Trophoblast cell (in vitro differentiated cells and primary cell): ENCODE measurements around the gene PXDN.
"Not testable (repeated sequence)": the region's sequence is repeated elsewhere in the genome, so short reads cannot be mapped to it uniquely, and the experiment has no call there.

ENCODE experiments used
- DNase-seq, 2 donors: peaks; one replicate each; pipeline ENCODE4 v3.0.0-alpha.2; 2016
- H2AFZ ChIP-seq: 2 replicates; pipeline ENCODE4 v1.6.1; 2013; ENCODE audit warnings: low read length, moderate library complexity, mild to moderate bottlenecking; ENCODE audit not compliant: insufficient read depth, poor library complexity
- H2AK5ac ChIP-seq: 2 replicates; pipeline ENCODE4 v1.6.1; 2013; ENCODE audit warnings: mild to moderate bottlenecking, low read length
- H2BK120ac ChIP-seq: 2 replicates; pipeline ENCODE4 v1.6.1; 2013; ENCODE audit warnings: low read length, mild to moderate bottlenecking, moderate library complexity; ENCODE audit not compliant: insufficient read depth, poor library complexity
- H2BK12ac ChIP-seq: 2 replicates; pipeline ENCODE4 v1.6.1; 2013; ENCODE audit warnings: mild to moderate bottlenecking, low read length, moderate library complexity
- H2BK5ac ChIP-seq: 2 replicates; pipeline ENCODE4 v1.6.1; 2013; ENCODE audit warnings: low read length, low read depth, moderate library complexity, mild to moderate bottlenecking; ENCODE audit not compliant: poor library complexity
- H3K14ac ChIP-seq: 2 replicates; pipeline ENCODE4 v1.6.1; 2013; ENCODE audit warnings: mild to moderate bottlenecking, low read length
- H3K18ac ChIP-seq: 2 replicates; pipeline ENCODE4 v1.6.1; 2013; ENCODE audit warnings: mild to moderate bottlenecking, low read length
- H3K23ac ChIP-seq: 2 replicates; pipeline ENCODE4 v1.6.1; 2013; ENCODE audit warnings: low read length
- H3K27ac ChIP-seq: 2 replicates; pipeline ENCODE4 v1.5.1; 2013; ENCODE audit warnings: low read depth, mild to moderate bottlenecking, inconsistent platforms, low read length, moderate library complexity
- H3K27me3 ChIP-seq: 2 replicates; pipeline ENCODE4 v1.6.1; 2013; ENCODE audit warnings: inconsistent platforms, mild to moderate bottlenecking, low read length, moderate library complexity; ENCODE audit not compliant: insufficient read depth
- H3K36me3 ChIP-seq, 2 experiments: 1 replicate in 1 of 2; 2 replicates in 1 of 2; pipeline ENCODE4 v1.6.1; 2013; ENCODE audit warnings: low read length in 2 of 2, mild to moderate bottlenecking in 2 of 2, moderate library complexity in 1 of 2; ENCODE audit not compliant: insufficient read depth in 2 of 2, control insufficient read depth in 1 of 2
- H3K4ac ChIP-seq: 2 replicates; pipeline ENCODE4 v1.6.1; 2013; ENCODE audit warnings: low read depth, mild to moderate bottlenecking, low read length, moderate library complexity
- H3K4me1 ChIP-seq, 2 experiments: 1 replicate in 1 of 2; 2 replicates in 1 of 2; pipeline ENCODE4 v1.6.1; 2013; ENCODE audit warnings: low read length in 2 of 2, mild to moderate bottlenecking in 2 of 2, moderate library complexity in 1 of 2; ENCODE audit not compliant: insufficient read depth in 2 of 2, control insufficient read depth in 1 of 2
- H3K4me2 ChIP-seq: 2 replicates; pipeline ENCODE4 v1.6.1; 2013; ENCODE audit warnings: inconsistent platforms, mild to moderate bottlenecking, low read length, moderate library complexity
- H3K4me3 ChIP-seq: 2 replicates; pipeline ENCODE4 v1.5.1; 2013; ENCODE audit warnings: mild to moderate bottlenecking, low read depth, low read length, inconsistent platforms
- H3K79me1 ChIP-seq: one replicate; pipeline ENCODE4 v1.6.1; 2013; ENCODE audit warnings: low read length
- H3K79me2 ChIP-seq: 2 replicates; pipeline ENCODE4 v1.6.1; 2013; ENCODE audit warnings: low read length, mild to moderate bottlenecking; ENCODE audit not compliant: control insufficient read depth, insufficient read depth, poor library complexity
- H3K9ac ChIP-seq: 2 replicates; pipeline ENCODE4 v1.6.1; 2013; ENCODE audit warnings: mild to moderate bottlenecking, low read length
- H3K9me3 ChIP-seq: 2 replicates; pipeline ENCODE4 v1.6.1; 2013; ENCODE audit warnings: low read depth, mild to moderate bottlenecking, control low read depth, inconsistent platforms, low read length; ENCODE audit not compliant: insufficient read depth
- H4K12ac ChIP-seq: 2 replicates; pipeline ENCODE4 v1.6.1; 2013; ENCODE audit warnings: low read depth, mild to moderate bottlenecking, low read length, moderate library complexity
- H4K8ac ChIP-seq: 2 replicates; pipeline ENCODE4 v1.6.1; 2013; ENCODE audit warnings: low read depth, mild to moderate bottlenecking, low read length, moderate library complexity
- H4K91ac ChIP-seq: one replicate; pipeline ENCODE4 v1.6.1; 2013; ENCODE audit warnings: low read depth, mild to moderate bottlenecking, low read length, moderate library complexity
- WGBS: extraction: QIAGEN DNeasy Blood & Tissue Kit; methylation state at CpG from one replicate; pipeline ENCODE4 v1.1.7; 2013; ENCODE audit warnings: missing lambda C conversion rate; ENCODE audit not compliant: insufficient read length, insufficient coverage; ENCODE audit errors: extremely low coverage; 5-methylcytosine and 5-hydroxymethylcytosine counted together

PXDN gene

GRCh38 chr2:1700427-1700826 lies 43.9 kb downstream of the PXDN start:
- not testable (repeated sequence) for H3K23ac ChIP-seq
- no CpG with 5 or more reads among the region's 10 CpGs for WGBS

GRCh38 chr2:1698188-1698945 lies 45.9 kb downstream of the PXDN start:
- no peak overlapping the region for H4K91ac ChIP-seq
- H3K23ac ChIP-seq, result no peak overlapping the region
- no peak overlapping the region for H2BK12ac ChIP-seq
- no peak overlapping the region for H2AK5ac ChIP-seq
- H3K4me1 ChIP-seq, result peaks cover 6 to 11% of the 10 kb centered on the region in 2 experiments
- no peak overlapping the region for H2BK5ac ChIP-seq
- no peaks in the 10 kb centered on the region for H3K27me3 ChIP-seq
- peaks cover 3% of the 10 kb centered on the region for H3K9me3 ChIP-seq
- no peaks in the 10 kb centered on the region for H3K79me1 ChIP-seq
- no peak overlapping the region for H3K9ac ChIP-seq
- no peak overlapping the region for H4K8ac ChIP-seq
- H3K79me2 ChIP-seq, result peaks cover 4% of the 10 kb centered on the region
- no peak overlapping the region for H3K14ac ChIP-seq
- H3K4me3 ChIP-seq, result no peak overlapping the region
- peak overlapping the region; percentile 11 for H3K18ac ChIP-seq
- no peak overlapping the region for H2BK120ac ChIP-seq
- H3K27ac ChIP-seq, result no peak overlapping the region
- no peak overlapping the region for H3K4me2 ChIP-seq
- peaks cover 0 to 12% of the 10 kb centered on the region in 2 experiments for H3K36me3 ChIP-seq
- no peak for DNase-seq
- no peak overlapping the region for H4K12ac ChIP-seq
- no peak overlapping the region for H3K4ac ChIP-seq
- no peak overlapping the region for H2AFZ ChIP-seq
- WGBS, result no CpG with 5 or more reads among the region's 10 CpGs

More at GRCh38 chr2:1700427-1700826, 43.9 kb downstream of the PXDN start:
- not testable (repeated sequence) for H3K18ac ChIP-seq, H2AK5ac ChIP-seq, H3K4me2 ChIP-seq, H3K4me3 ChIP-seq, H3K79me1 ChIP-seq, H3K27ac ChIP-seq, H3K27me3 ChIP-seq, H4K8ac ChIP-seq, H3K9ac ChIP-seq, H2BK5ac ChIP-seq, H3K79me2 ChIP-seq, H2BK120ac ChIP-seq, H3K14ac ChIP-seq, H2BK12ac ChIP-seq, H3K9me3 ChIP-seq, H3K4ac ChIP-seq, DNase-seq, H4K12ac ChIP-seq, H2AFZ ChIP-seq, H4K91ac ChIP-seq
- Histone ChIP-seq H3K36me3 (peaks cover under 1 to 12% of the 10 kb centered on the region in 2 experiments), H3K4me1 (peaks cover 11% of the 10 kb centered on the region in 2 experiments)

DNA sequence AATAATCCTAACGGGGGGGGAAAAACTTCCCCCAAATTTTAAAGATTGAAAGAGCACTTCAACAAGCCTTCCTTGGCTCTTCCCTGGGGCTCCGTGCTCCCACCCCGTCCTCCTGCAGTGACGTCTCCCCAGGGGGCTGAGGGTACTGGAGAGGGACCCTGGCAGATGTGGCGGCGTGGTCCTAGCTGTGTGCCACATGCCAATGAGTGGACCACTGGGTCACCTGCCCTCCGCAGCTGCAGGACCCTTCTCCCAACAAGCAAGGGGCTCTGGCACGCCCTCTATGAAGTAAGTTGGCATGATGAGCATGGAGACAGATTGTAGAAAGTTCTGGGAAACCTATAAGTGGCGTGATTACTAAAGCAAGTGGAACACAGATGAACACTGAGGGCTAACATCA lies 46.7 kb downstream of the PXDN start:
- Histone ChIP-seq H4K8ac (no peak overlapping the region), H2AK5ac (no peak overlapping the region), H3K9me3 (peaks cover 3% of the 10 kb centered on the region), H3K18ac (no peak overlapping the region), H4K91ac (no peak overlapping the region), H3K4me1 (peaks cover 6 to 11% of the 10 kb centered on the region in 2 experiments), H2BK120ac (no peak overlapping the region), H3K36me3 (peaks cover 2 to 14% of the 10 kb centered on the region in 2 experiments), H3K27me3 (no peaks in the 10 kb centered on the region), H4K12ac (no peak overlapping the region), H3K23ac (no peak overlapping the region), H2BK5ac (no peak overlapping the region), H2AFZ (no peak overlapping the region), H3K4me2 (no peak overlapping the region), H3K4ac (peak overlapping the region; percentile 3), H2BK12ac (no peak overlapping the region), H3K27ac (no peak overlapping the region), H3K9ac (no peak overlapping the region), H3K79me2 (peaks cover 4% of the 10 kb centered on the region), H3K4me3 (no peak overlapping the region), H3K14ac (no peak overlapping the region), H3K79me1 (no peaks in the 10 kb centered on the region)
- DNase-seq, result no peak
- no CpG with 5 or more reads among the region's 9 CpGs for WGBS

GRCh38 chr2:1696472-1696871 lies 47.8 kb downstream of the PXDN start:
- H3K4me2 ChIP-seq, result no peak overlapping the region
- H4K8ac ChIP-seq, result no peak overlapping the region
- peak overlapping the region; percentile 11 for H3K18ac ChIP-seq
- no peak overlapping the region for H4K91ac ChIP-seq
- no peak overlapping the region for H2AFZ ChIP-seq
- WGBS, result no CpG with 5 or more reads among the region's 3 CpGs
- no peak overlapping the region for H2AK5ac ChIP-seq
- no peaks in the 10 kb centered on the region for H3K79me1 ChIP-seq
- H3K36me3 ChIP-seq, result peaks cover 9 to 14% of the 10 kb centered on the region in 2 experiments
- H3K27ac ChIP-seq, result no peak overlapping the region
- H3K14ac ChIP-seq, result no peak overlapping the region
- no peak overlapping the region for H2BK5ac ChIP-seq
- H3K9ac ChIP-seq, result no peak overlapping the region
- no peak overlapping the region for H2BK120ac ChIP-seq
- peak; percentile 56 to 79 for DNase-seq
- no peak overlapping the region for H3K4ac ChIP-seq
- peaks cover 3 to 11% of the 10 kb centered on the region in 2 experiments for H3K4me1 ChIP-seq
- no peak overlapping the region for H4K12ac ChIP-seq
- peaks cover 3% of the 10 kb centered on the region for H3K9me3 ChIP-seq
- no peak overlapping the region for H2BK12ac ChIP-seq
- peaks cover 4% of the 10 kb centered on the region for H3K79me2 ChIP-seq
- no peak overlapping the region for H3K23ac ChIP-seq
- no peaks in the 10 kb centered on the region for H3K27me3 ChIP-seq
- no peak overlapping the region for H3K4me3 ChIP-seq
